Retinal pigment epithelial cell (primary cell): ENCODE results near the gene GBF1.

Source experiments
- DNase-seq: peaks from one replicate; pipeline ENCODE4 v3.0.0-alpha.2; 2010; ENCODE audit warnings: low read depth
- H3K4me3 ChIP-seq: 2 replicates; pipeline ENCODE4 v1.5.1; 2011; ENCODE audit warnings: mild to moderate bottlenecking, low read length, control low read depth, moderate library complexity
- CTCF ChIP-seq: conservative IDR thresholded peaks from 2 replicates; pipeline ENCODE4 v1.5.1; 2011; ENCODE audit warnings: low read depth, low read length, control low read depth, inconsistent platforms

The GBF1 gene

DNA sequence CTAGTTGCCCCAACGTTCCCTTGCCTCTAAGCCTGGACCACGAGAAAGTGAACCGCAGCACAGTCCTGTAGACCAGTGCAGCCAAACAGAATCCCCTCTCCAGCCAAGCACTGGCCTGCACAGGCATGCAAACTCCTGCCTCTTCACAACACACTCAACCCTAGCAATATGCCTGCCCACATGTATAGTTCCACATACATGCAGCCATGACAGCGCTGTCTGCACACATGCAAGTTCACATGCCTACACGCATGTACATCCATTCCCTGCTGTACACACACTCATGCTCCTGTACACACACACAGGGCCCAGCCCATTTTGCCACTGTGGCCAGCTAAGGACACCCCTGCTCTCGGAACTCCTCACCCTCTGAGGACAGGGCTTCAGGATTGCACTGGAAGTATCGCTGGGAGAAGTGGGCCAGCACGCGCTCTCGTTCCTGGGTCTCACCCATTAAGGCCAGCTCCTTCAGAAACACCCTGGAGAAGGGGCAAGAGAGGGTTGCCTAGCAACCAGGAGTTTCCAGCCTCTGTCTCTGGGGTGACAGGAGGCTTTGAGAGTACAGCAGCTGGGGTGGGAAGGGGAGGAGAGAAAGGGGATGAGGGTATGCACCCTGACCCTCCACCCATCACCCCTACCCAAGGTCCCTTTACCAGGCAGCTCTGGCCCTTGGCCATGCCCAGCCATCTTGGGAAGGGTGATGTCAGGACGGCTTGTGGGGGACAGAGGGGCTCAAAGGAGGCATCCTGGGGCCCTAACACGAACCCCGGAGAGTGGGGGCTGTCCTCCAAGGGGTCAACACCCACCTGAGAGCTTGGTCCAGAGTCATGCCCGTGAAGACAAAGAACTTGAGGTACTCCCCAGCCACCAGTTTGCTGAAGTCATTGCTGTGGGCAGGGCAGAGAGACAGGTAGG is 166.3 kb downstream of the GBF1 start:
- no peak overlapping the region for H3K4me3 ChIP-seq
- no peak for TF ChIP-seq CTCF
- DNase-seq = no peak

DNA sequence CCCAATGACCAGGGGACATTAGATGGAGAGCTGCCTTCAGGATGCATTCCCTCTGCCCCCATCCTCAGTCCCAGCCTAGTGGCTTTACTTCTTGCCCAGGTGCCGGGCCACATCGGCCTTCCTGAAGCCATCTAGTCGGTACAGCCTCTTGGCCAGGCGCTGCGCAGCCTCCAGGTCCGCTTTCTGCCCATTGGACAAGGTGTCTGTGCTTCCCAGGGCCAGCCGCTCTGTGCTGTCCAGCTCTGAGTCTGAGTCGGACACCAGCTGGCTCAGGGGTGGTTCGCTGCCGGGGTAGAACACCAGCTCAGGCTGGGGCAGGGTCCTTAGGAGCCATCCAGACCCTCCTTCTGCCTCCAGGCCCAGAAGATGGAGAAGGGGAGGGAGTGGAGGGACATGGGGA is 167.0 kb downstream of the GBF1 start:
- no peak overlapping the region for H3K4me3 ChIP-seq
- TF ChIP-seq CTCF = no peak
- DNase-seq = no peak

DNA sequence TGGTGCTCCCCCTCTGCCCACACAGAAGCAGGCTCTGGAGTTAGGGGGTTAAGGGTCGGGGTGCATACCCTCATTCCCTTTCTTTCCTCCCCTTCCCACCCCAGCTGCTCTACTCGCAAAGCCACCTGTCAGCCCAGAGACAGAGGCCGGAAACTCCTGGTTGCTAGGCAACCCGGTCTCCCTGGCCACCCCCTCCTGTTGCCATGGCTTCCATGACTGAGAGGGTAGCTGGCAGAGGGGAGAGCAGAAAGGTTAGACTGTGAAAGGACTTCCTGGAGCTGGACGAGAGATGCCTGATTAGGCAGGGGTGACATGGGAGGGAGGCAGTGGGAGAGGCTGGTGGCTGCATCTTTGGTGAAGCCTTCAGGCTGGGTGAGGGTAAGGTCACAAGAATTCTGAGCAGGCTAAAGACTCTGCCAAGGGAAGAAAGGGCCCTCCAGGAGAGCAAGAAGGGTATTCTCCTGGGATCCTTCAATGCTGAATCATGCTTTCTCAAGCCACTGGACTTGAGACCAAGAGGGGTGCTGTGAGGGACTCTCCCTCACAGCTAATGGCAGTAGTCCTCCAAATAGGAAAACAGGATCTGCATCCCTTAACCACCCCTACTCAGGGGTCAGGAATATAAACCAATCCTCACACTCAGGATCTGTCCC is 167.8 kb downstream of the GBF1 start:
- no peak overlapping the region for H3K4me3 ChIP-seq
- TF ChIP-seq CTCF = no peak
- no peak for DNase-seq

DNA sequence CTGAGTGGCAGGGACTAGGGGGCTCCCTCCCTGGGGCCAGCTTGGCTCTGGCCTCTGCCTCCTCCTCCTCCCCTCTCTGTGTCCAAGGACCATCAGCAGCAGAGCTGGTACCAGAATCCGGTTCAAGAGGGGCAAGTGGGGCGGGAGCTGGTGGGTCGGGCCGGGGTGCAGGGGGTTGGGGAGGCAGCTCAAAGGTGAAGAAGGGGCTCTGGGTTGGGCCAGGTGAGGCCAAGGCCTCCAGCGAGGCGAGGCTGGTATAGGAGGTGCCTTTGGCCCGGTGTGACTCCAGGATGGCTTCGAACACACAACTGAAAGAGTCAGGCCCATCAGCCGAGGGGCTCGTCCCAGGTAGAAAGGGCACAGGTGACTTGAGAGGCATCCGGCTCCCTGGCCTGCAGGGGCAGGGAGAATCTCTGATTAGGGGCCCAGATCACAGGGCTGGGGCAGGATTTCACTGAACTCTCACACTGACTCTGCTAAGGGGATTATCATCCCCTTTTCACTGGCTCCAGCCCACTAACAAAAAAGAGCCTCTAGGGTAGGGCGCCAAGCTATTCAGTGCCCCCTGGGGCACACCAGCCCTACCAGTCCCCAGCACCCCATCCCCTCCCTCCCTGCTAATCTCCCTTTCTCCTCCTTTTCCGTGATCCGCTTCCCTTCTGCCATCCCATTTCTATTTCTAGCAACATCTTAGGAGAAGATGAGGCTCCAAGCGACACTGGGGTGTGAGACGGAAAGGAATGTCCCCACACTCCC is 168.7 kb downstream of the GBF1 start:
- no peak overlapping the region for H3K4me3 ChIP-seq
- DNase-seq = no peak
- TF ChIP-seq CTCF = no peak

GRCh38 chr10:102414749-102415148 is 169.4 kb downstream of the GBF1 start:
- H3K4me3 ChIP-seq = no peak overlapping the region
- DNase-seq = no peak
- no peak for TF ChIP-seq CTCF

GRCh38 chr10:102416283-102416682 is 171.0 kb downstream of the GBF1 start:
- no peak overlapping the region for H3K4me3 ChIP-seq
- TF ChIP-seq CTCF = no peak
- DNase-seq = no peak
